WI38 (cell line): ENCODE data around the gene FCMR.

Experiments
- H3K4me3 ChIP-seq: 2 replicates; pipeline ENCODE4 v1.5.1; 2011; ENCODE audit warnings: low read depth, mild to moderate bottlenecking, control low read depth, low read length
- CTCF ChIP-seq: IDR thresholded peaks from 2 replicates; pipeline ENCODE4 v1.5.1; 2012; ENCODE audit warnings: low read depth, mild to moderate bottlenecking, control low read depth, low read length

FCMR gene

GRCh38 chr1:206868264-206868663 is 53.5 kb downstream of the FCMR start:
- H3K4me3 ChIP-seq, result no peak overlapping the region
- no peak for TF ChIP-seq CTCF

GRCh38 chr1:206867716-206868115 is 54.0 kb downstream of the FCMR start:
- TF ChIP-seq CTCF, result no peak
- H3K4me3 ChIP-seq, result no peak overlapping the region

GRCh38 chr1:206867239-206867638 is 54.5 kb downstream of the FCMR start:
- no peak overlapping the region for H3K4me3 ChIP-seq
- TF ChIP-seq CTCF, result no peak

GRCh38 chr1:206866062-206866461 is 55.7 kb downstream of the FCMR start:
- H3K4me3 ChIP-seq, result no peak overlapping the region
- no peak for TF ChIP-seq CTCF

GRCh38 chr1:206864939-206865671 is 56.6 kb downstream of the FCMR start, which contains the start of gene IL20:
Gene IL20 (plus strand): TSS chr1:206865623. CDS start chr1:206865853, 230 bp downstream.
- peak; percentile 95 for TF ChIP-seq CTCF
- no peak within 1 kb of the TSS for H3K4me3 ChIP-seq

- no peak overlapping the region for H3K4me3 ChIP-seq
- no peak for TF ChIP-seq CTCF
Measured at GRCh38 chr1:206863266-206863665, 58.5 kb downstream of the FCMR start.

GRCh38 chr1:206860165-206860564 is 61.6 kb downstream of the FCMR start:
- no peak for TF ChIP-seq CTCF
- no peak overlapping the region for H3K4me3 ChIP-seq
